Prostate gland (tissue), 2 donors: ENCODE results near the gene ATP2A1.

Experiments
- POLR2A ChIP-seq: fragments of 450-650 bp; IDR thresholded peaks from one replicate; pipeline ENCODE4 v1.6.1; 2016; ENCODE audit warnings: antibody characterized with exemption, mild to moderate bottlenecking
- POLR2AphosphoS5 ChIP-seq: sonication (generic); formaldehyde crosslinking; IDR thresholded peaks from one replicate; pipeline ENCODE4 v1.6.1; 2017; ENCODE audit warnings: antibody characterized with exemption
- TF ChIP-seq, protein P1 (sequence below), 4 experiments: fragments of 200-600 bp in 2 of 4; fragments of 450-650 bp in 2 of 4; sonication (generic) in 2 of 4; IDR thresholded peaks; 1 replicate in 3 of 4; 2 replicates in 1 of 4; pipeline ENCODE4 v1.5.1; 2016 to 2019; ENCODE audit warnings: antibody characterized with exemption in 4 of 4, mild to moderate bottlenecking in 2 of 4, moderate library complexity in 2 of 4

DNA sequence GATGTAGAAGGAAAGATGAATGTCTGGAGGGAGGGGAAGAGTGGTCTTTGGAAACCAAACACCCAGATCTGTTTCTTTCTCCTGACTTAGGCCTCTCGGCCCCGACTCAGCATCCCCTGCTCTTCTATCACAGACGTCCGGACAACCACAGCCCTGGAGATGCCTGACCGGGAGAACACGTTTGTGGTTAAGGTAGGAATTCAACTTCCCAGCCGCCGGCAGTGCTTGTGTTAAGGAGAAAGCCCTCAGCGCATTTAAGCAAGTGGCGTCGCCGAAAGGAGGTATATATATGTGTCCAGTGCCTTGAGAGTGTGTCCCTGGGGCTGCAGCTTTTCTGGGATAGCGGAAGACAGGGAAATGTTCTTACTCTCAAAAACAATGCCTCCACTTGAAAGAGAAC is 11.0 kb upstream of the ATP2A1 start:
- TF ChIP-seq, protein P1, sequence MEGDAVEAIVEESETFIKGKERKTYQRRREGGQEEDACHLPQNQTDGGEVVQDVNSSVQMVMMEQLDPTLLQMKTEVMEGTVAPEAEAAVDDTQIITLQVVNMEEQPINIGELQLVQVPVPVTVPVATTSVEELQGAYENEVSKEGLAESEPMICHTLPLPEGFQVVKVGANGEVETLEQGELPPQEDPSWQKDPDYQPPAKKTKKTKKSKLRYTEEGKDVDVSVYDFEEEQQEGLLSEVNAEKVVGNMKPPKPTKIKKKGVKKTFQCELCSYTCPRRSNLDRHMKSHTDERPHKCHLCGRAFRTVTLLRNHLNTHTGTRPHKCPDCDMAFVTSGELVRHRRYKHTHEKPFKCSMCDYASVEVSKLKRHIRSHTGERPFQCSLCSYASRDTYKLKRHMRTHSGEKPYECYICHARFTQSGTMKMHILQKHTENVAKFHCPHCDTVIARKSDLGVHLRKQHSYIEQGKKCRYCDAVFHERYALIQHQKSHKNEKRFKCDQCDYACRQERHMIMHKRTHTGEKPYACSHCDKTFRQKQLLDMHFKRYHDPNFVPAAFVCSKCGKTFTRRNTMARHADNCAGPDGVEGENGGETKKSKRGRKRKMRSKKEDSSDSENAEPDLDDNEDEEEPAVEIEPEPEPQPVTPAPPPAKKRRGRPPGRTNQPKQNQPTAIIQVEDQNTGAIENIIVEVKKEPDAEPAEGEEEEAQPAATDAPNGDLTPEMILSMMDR (IDR thresholded peaks at IDR 0.05) = no peak
- TF ChIP-seq POLR2AphosphoS5 (no peak), POLR2A (no peak)
